GM18505 (cell line): ENCODE results near the gene BNC2.

Experiments used
- ATAC-seq: cut with Tn5 transposase; IDR thresholded peaks from one replicate; pipeline ENCODE4 v1.9.1; 2021; ENCODE audit not compliant: unreplicated experiment
- POLR2A ChIP-seq: IDR thresholded peaks from 4 replicates; pipeline ENCODE4 v1.6.1; 2011; ENCODE audit warnings: borderline replicate concordance; ENCODE audit not compliant: insufficient read depth, insufficient read length; ENCODE audit errors: extremely low read depth

Gene BNC2

DNA sequence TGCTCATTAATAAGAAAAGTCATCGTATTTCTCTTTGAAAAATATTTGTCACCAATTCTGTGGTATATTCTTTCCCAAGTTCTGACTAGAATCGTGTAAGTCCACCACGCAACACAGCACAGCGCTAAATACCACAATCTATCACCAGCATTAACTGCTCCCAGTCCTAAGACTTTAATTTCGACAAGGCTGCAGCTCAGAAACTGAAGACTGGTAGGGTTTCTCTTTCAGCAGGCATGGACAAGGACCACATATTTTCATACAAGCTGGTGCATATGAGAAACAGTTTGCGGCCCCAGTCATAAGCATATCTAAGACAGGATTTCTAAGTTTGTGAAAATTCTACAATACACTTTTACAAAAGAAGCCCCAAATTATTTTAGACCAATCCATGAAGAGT, 24.1 kb downstream of the BNC2 start:
- ATAC-seq: no peak
- TF ChIP-seq POLR2A: no peak

DNA sequence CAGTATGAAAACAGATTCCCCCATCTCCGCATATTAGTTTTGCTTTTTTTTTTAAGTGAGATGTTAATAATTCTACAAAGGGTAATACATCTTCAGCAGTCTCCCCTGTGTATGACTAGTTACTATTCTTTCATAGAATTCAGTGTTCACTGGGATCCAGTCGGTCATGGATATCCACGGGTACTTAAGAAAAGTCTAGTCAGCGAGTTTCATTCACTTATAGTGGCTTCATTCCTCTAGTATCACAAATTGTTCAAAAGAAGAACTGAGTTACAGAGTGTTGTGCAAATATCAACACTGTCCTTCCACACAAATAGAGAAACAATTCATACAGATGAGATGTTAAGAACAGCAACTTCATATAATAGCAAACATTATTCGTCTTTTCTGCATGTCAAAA, 35.7 kb downstream of the BNC2 start:
- no peak for TF ChIP-seq POLR2A
- ATAC-seq: no peak

DNA sequence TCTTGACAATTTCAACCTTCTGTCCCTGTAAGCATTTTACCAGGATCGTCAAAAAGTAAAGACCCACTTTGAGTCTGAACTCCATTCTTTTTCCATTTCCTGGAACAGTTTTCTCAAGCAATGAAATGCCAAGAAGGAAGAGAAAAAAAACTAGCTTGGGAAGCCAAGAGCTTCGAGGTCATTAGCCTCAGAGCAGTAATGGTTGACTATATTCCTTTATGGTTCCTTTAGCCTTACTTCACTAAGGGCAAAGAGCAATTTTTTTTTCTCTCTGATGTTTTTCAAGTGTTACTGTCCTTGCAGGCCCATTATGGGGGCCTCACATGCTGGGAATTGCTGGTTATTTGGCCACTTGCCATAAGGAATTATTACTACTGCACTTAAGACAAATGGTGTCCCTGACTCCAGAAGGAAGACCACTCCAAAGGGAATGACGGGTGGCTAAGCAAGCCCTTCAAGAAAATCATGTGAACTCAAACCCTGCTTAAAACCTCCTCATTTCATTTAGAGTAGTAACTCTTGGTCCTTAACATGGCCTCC, 37.1 kb downstream of the BNC2 start:
- TF ChIP-seq POLR2A: no peak
- no peak for ATAC-seq

DNA sequence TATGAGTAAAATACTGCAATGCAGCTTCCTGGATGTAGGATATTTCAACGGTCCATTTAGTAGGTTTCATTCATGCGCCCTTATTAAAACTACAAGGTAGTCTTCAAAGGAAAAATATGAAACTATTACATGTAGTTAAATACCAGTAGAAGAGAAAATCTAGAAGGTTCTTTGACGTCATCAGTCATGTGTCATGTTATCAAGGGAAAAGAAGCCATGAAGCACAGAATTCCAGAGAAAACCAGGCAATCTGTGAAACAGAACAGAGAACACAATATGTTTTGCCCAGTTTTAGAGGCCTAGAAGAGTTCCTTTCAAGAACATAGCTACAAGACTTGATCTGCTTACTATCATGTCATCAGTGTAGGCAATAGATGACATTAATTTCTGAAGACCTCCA, 38.4 kb downstream of the BNC2 start:
- no peak for TF ChIP-seq POLR2A
- no peak for ATAC-seq

GRCh38 chr9:16830806-16831205, 39.7 kb downstream of the BNC2 start:
- no peak for ATAC-seq
- no peak for TF ChIP-seq POLR2A

DNA sequence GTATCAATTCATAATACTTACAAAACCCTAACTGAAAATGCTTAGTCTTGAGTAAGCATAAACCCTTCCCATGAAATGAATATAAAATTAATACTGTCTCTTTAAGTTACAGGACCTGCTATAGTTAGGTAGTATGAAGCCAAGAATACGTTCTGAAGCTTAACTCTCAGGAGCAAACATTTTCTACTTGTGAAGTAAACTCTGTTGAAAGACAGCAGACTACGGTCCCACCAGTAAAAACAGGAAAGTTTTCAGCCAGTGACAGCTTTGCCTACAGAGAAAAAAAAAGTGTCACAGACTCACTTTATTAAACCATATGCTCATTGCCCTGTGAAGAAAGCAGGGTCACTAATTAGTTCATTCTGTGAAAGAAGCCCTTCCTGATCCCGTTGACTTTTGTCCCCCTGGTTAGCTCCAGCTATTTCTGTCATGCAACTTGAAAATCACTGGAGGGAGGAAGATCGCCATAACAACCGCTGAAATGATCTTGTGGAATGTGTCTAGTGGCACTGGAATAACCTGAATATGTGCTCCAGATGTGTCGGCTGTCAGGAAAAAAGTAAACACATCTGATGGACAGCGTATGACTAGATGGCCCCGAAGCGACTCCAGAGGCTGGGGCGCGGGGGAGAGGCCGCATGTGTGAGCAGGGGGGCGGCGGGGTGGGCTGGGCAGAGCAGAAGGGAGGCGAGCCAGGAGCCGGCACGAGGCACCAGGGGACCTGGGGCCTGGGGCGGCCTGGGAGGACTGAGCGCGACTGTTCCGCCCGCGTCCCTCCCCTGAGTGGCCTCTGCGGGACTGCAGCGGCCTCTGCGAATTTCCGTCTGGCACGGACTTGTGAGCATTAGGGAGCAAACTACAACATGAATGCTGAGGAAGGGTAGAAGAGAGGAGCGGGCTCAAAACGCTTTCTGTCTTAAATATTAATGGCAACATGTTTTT, 41.9 kb downstream of the BNC2 start:
- ATAC-seq: no peak
- no peak for TF ChIP-seq POLR2A

- no peak for TF ChIP-seq POLR2A
- ATAC-seq: no peak
These were observed 44.4 kb downstream of the BNC2 start for GRCh38 chr9:16825971-16826625.

- no peak for ATAC-seq
- TF ChIP-seq POLR2A: no peak
These were observed 45.1 kb downstream of the BNC2 start for GRCh38 chr9:16825331-16825725.

DNA sequence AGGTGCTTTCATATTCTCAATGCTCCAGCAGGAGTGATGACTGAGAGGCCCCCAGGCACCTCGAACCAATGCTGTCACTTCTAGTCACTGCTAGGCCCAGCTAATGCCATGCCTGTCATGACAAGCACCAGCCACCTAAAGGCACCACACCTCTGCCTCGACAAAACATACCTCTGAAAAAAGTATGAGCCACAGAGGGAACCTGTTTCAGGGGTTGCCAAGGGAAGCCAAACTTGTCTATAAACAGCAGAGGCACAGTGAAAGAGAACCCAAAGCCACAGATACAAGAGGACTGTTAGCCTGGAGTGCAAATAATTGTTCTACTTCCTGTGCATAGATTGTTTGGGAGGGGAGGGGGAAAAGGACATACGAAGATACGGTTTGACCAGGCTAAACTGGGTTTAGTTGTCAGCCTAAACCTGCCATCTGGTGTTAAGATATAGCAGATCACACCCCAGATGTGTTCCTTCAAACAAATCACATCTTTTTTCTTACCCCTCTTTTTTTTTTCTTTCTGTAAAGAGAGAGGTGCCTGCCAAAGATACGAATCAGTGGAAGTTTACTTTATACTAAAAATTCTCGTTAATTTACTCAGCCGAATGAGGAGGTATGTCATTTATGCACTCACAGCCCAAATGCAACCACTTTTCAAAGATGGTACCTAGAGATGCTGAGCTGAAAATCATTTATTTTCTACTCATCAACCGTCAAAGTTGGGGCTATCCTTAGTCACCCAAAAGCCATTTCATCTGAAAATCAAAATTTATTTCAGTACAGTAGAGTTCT, 45.7 kb downstream of the BNC2 start:
- TF ChIP-seq POLR2A: no peak
- no peak for ATAC-seq

DNA sequence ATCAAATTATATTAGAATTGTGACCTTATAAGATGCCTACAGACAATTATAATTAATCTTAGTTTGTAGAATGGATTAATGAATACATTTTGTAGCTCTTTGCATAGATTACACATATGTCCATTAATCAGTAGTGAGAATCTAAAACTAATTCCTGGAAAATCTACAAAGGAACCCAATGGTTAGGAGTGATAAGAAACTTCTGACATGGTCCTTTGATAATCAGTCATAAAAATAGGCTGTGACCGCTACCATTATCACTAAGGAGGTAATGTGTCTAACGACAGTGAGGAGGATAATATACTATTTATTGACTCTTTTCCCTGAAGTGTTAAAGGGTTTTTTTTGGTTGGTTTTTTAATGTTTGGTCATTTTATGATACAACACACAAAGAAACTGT, 46.6 kb downstream of the BNC2 start:
- no peak for TF ChIP-seq POLR2A
- ATAC-seq: no peak

- no peak for ATAC-seq
- TF ChIP-seq POLR2A: no peak
These were observed 49.1 kb downstream of the BNC2 start for GRCh38 chr9:16821344-16821743.

DNA sequence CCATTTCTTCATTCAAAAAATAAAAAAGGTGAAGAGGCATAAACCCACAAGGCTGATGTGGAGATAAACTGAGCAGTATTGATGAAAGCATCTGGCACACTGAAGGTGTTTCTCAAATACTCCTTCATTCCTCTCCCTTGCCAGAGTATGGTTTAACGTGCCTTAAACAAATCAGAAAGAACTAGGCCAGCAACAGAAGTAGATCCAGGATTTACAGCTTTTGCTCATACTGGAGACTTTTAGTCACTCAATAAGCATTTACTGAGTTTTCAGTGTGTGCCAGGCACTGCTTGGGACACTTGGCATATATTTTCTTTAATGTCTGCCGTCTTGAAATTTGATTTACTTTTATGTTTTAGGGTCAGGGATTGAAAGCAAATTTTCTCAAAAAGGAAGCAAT, 53.0 kb downstream of the BNC2 start:
- TF ChIP-seq POLR2A: no peak
- ATAC-seq: no peak

DNA sequence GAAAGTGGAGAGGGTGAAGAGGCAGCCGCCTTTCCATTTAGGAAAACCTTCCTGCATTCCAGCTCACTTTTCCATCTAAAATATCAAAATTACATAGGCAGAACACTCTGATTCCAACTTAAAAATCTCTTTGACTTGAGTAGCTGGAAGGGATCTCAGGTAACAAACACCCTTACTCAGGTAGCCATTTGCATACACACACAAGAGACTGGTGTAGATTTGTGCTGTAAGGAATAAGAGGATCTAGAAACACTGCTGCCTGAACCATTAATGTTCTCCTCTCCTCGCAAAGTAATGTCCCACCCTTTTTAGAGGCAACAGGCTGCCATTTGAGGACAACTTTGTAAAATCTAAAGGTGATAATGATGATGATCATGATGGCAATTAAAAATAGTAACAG, 53.5 kb downstream of the BNC2 start:
- TF ChIP-seq POLR2A: no peak
- no peak for ATAC-seq
